NCI-H2227 (cell line): ENCODE results near the gene CRB2.

Source experiments
- DNase-seq: peaks from one replicate; lab custom pipeline; 2025; ENCODE audit not compliant: unreplicated experiment; lab: John Stamatoyannopoulos, UW

CRB2 gene

DNA sequence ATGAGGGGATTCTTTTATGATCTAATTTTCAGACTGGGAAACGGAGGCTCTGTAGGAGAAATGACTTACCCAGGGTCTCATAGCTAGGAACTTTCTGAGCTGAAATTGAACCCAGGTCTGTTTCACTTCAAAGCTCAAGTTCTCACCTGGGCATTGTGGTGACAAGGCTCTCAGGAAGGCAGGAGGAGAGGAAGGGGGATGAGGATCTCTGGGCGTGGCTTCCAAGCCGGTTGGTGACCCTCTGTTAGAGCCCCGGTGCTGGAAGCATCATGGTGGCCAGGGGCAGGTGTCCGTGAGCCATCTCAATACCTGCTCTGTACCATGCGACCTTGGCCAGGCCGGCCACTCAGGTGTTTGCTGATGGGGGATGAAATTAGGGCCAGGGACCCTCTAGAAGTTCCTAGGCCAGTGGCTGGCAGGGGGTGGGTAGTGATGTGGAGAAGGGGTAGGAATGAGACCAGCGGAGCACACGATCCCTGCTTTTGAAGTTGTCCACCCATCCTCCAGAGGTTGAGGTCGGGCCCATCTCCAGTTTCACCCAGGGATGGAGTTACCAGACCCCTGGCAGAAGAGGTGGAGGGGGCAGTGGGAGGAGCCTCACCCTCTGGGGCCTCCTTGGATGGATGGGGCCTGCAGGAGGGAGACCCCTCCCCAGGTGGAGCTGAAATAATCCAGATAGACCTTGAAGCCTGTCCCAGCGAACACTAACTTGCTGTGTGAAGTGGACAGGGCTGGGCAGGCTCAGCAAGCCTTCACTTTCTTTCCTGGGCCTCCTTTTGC, 5.9 kb downstream of the CRB2 start:
- no peak for DNase-seq

DNA sequence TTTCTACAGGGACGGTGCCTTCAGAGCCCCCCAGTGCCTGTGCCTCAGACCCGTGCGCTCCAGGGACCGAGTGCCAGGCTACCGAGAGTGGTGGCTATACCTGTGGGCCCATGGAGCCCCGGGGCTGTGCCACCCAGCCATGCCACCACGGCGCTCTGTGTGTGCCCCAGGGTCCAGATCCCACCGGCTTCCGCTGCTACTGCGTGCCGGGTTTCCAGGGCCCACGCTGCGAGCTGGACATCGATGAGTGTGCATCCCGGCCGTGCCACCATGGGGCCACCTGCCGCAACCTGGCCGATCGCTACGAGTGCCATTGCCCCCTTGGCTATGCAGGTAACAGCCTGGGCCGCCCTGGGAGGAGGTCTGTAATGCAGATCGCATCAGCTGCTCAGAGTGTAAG, 6.9 kb downstream of the CRB2 start:
- DNase-seq = no peak

GRCh38 chr9:123364241-123364824, 8.3 kb downstream of the CRB2 start:
- DNase-seq = no peak

- DNase-seq = no peak
These were observed 9.4 kb downstream of the CRB2 start for GRCh38 chr9:123365287-123365880.

DNA sequence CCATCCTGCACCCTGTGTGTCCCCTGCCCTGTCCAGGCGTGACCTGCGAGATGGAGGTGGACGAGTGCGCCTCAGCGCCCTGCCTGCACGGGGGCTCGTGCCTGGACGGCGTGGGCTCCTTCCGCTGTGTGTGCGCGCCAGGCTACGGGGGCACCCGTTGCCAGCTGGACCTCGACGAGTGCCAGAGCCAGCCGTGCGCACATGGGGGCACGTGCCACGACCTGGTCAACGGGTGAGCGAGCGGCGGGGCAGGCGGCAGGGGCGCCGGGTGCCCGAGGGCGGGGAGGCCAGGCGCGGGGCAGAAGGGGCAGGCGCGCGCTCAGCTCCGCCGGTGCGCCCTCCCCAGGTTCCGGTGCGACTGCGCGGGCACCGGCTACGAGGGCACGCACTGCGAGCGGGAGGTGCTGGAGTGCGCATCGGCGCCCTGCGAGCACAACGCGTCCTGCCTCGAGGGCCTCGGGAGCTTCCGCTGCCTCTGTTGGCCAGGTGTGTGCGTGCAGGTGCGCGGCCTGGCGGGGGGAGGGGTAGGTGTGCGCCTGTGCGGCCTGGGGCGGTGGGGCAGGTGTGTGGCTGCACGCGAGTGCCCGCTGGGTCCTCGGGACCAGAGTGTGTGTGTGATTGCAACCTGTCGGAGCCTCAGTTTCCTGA, 10.0 kb downstream of the CRB2 start:
- DNase-seq = no peak

DNA sequence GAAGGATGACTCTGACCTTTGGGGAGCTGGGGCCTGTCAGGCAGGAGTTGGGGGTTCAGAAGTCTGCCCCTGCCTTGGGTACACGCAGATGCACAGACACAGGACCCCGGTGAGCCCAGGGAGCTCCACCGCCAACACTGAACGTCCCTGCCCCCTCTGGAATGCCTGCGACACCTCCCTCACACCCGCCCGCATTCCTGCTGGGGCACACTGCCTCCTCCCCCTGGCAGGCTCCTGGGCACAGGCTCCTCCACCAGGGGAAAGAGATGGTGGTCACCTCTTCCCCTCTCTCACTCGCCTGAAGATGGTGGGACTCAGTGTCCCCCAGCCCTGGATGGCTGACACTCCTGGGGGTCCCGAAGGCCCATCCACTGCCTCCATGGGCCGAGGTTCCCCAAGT, 12.0 kb downstream of the CRB2 start:
- no peak for DNase-seq

- no peak for DNase-seq
These were observed 12.6 kb downstream of the CRB2 start for GRCh38 chr9:123368536-123369153.

GRCh38 chr9:123369296-123369695, 13.3 kb downstream of the CRB2 start:
- DNase-seq = no peak

DNA sequence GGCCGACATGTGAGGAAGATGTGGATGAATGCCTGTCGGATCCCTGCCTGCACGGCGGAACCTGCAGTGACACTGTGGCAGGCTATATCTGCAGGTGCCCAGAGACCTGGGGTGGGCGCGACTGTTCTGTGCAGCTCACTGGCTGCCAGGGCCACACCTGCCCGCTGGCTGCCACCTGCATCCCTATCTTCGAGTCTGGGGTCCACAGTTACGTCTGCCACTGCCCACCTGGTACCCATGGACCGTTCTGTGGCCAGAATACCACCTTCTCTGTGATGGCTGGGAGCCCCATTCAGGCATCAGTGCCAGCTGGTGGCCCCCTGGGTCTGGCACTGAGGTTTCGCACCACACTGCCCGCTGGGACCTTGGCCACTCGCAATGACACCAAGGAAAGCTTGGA, 14.1 kb downstream of the CRB2 start:
- no peak for DNase-seq

DNA sequence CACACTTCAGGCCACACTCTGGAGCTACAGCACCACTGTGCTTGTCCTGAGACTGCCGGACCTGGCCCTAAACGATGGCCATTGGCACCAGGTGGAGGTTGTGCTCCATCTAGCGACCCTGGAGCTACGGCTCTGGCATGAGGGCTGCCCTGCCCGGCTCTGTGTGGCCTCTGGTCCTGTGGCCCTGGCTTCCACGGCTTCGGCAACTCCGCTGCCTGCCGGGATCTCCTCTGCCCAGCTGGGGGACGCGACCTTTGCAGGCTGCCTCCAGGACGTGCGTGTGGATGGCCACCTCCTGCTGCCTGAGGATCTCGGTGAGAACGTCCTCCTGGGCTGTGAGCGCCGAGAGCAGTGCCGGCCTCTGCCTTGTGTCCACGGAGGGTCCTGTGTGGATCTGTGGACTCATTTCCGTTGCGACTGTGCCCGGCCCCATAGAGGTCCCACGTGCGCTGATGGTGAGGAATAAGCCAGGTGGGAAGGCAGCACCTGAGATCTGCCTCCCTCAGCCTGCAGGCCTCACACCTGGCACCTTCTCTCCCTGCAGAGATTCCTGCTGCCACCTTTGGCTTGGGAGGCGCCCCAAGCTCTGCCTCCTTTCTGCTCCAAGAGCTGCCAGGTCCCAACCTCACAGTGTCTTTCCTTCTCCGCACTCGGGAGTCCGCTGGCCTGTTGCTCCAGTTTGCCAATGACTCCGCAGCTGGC, 14.7 kb downstream of the CRB2 start:
- DNase-seq = no peak

DNA sequence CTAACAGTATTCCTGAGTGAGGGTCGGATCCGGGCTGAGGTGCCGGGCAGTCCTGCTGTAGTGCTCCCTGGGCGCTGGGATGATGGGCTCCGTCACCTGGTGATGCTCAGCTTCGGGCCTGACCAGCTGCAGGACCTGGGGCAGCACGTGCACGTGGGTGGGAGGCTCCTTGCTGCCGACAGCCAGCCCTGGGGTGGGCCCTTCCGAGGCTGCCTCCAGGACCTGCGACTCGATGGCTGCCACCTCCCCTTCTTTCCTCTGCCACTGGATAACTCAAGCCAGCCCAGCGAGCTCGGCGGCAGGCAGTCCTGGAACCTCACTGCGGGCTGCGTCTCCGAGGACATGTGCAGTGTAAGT, 15.2 kb downstream of the CRB2 start:
- DNase-seq = no peak

DNA sequence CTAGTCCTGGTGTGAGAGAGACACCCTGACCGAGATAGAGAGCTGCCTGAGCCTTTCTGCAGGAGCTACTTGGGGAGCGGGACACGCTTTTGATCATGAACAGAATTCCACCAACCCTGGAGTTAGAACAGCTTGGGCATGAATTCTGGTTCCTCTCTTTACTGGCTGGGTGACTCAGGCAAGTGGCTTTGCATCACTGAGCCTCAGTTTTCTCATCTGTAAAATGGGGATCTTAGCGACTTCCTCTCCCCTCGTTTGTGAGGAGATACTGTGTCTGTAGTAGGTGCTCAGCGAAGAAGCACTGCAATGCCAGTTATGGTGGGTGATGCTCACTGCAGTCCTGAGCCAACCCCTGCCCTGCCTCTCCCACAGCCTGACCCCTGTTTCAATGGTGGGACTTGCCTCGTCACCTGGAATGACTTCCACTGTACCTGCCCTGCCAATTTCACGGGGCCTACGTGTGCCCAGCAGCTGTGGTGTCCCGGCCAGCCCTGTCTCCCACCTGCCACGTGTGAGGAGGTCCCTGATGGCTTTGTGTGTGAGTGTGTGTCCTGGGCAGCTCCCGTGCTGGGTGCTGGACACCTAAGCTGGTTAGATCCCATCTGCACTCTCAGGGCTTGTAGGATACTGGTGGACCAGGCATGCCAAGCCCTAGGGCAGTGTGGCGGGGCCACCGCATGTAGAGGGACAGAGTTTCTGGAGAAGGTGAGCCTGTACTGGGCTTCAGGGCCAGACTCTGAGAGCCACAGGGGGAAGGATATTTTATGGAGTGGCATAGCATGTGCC, 16.0 kb downstream of the CRB2 start:
- no peak for DNase-seq

DNA sequence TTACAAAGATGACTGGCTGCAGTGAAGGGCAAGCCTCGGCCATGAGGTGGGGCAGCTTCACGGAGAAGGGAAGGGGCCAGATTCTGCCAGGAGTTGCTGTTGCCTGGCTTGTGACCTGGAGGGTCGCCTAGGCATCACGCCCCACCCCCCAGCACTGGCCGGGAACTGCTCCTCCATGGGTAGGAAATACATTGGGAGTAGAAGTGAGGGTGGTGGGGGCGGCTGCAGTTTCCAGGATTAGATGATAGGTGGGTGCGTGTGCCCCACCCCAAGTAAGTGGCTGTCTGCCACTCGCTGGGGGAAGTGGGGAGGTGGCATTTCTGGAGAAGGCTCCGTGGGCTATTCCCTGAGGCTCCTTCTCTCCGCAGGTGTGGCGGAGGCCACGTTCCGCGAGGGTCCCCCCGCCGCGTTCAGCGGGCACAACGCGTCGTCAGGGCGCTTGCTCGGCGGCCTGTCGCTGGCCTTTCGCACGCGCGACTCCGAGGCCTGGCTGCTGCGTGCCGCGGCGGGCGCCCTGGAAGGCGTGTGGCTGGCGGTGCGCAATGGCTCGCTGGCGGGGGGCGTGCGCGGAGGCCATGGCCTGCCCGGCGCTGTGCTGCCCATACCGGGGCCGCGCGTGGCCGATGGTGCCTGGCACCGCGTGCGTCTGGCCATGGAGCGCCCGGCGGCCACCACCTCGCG, 16.9 kb downstream of the CRB2 start:
- DNase-seq = no peak

- DNase-seq = no peak
These were observed 17.5 kb downstream of the CRB2 start for GRCh38 chr9:123373447-123373923.

DNA sequence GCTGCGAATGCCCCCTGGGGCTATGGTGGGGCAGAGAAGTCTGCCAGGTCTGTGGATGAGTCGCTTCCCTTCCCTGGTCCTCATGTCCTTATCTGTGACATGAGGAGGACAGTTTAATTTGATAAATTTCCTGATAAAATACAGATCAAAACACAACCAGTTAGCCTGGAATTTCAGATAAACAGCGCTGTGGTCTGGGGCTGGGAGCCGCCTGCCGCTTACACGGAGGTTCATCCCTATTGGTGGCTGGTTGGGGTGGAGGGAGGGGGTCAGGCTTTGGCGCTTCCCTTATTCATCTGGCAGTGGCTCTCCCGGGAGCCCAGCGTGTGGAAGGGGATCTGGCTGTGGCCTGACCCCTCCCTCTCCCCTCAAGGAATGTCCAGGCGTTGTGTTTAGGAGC, 17.9 kb downstream of the CRB2 start:
- no peak for DNase-seq

DNA sequence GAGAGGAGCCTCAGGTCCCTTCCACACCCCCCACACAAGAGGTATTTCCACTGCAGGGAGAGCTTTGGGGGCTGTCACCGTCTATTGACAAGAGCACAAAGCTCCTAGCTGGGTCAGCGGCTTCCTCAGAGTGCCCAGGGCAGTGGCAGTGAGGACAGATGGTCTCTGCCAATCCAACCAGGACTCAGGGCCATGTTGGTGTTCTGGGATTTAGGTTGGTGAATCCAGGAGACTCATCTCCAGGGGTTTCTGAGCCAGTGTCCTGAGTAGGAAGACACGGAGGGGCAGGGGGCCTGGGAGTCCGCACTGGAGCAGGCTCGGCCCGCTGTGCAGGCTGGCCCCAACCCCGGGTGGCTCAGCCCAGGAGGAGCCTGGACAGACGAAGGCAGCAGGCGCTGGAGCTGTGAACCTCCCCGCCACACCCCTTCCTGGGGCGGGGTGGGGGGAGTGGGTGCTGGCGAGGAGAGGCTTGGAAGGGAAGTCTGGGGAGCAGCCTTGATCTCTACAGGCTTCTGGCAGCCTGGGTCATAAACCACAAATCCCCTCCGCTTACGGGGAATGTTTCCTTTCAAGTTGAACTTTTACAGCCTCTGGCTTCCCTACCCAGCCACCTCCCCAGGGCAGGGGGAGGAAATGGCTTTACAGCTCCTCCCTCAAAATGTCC, 19.6 kb downstream of the CRB2 start:
- DNase-seq = no peak

- DNase-seq = no peak
These were observed 20.4 kb downstream of the CRB2 start for GRCh38 chr9:123376218-123377071.
